Activated CD8-positive, alpha-beta memory T cell treated with anti-CD3 and anti-CD28 coated beads for 1 hour (primary cell): ENCODE data around the gene IQCK.

Experiments used
- DNase-seq, 2 donors: peaks; one replicate each; pipeline ENCODE4 v3.0.0-alpha.2; 2020; ENCODE audit warnings: low read depth in 1 of 2; ENCODE audit errors: extremely low read depth in 1 of 2

The IQCK gene

DNA sequence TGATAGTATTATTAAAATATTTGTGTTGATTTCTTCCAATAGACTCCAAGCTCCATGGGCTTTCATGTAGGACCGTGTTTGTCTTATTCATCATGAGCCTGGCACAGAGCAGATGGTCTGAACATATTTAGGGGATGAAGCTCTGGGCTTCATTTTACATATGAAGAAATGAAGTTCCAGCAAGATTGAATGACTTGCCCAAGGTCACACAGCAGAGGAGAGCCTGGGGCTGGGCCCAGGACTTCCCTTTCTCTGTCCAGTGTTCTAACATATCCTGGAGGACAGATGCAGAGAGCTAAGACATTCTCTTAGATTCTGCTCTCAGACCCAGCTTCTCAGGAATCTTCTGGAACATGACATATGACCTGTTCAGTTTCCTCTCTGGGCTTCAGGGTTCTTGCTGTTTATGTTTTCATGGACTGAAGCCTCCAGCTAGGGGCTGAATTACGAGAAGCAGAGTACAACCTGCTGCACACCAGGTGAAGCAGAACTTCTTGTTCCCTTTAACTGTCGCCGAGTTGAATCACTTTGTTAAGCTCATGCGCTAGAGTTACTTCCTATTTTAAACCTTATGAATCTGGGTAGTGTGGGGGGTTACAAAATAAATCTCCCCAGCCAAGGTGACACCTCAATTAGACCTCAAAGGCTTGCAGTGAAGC is 113.0 kb downstream of the IQCK start:
- DNase-seq, result no peak

DNA sequence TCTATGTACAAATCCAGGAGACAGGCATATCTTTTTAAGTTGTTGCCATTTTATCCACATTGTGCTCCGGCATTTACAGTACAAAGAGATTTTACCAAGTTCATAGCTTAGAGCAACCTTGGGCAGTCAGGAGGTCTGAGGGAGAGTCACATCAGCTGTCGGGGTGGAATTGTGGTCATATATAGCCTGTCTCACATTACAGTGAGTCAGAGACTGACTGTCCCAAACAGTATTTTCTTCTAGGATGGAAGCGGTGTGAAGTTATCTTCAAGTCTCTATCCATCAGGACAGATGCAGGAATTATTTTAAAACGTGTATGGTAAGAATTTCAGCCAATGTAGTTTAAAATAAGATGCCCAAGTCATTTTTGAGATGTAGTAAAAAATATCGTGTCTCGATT is 113.6 kb downstream of the IQCK start:
- no peak for DNase-seq

DNA sequence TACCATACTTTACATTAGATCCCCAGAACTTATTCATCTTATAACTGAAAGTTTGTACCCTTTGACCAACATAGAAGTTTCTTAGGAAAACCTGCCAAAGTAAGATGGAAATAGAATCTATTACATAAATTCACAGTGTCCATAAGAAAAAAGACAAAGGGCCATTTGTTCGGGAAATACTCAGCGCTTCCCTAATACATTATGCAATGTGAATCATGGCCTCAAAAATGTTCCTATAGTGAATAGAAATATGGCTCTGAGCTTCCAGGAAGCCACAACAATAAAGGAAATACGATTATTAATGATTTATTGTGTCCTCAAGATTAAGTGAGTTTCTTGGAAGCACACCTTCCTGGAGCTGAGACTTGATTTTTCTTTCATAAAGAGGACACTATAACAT is 115.1 kb downstream of the IQCK start:
- DNase-seq, result no peak

DNA sequence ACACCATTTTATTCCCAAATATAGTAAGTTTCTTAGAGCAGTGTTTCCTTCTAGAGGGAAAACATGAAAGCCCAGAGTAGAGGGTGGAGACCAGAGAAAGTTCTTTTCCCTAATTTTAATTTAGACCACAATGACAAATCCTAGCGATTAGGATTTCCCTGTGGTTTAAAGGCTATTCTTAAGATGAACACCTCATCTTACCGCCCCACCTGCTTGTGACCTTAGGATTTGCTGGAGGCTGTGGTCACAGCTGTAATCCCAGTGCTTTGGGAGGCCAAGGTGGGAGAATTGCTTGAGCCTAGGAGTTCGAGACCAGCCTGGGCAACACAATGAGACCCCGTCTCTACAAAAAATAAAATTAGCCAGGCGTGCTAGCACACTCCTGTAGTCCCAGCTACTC is 115.5 kb downstream of the IQCK start:
- DNase-seq, result no peak

DNA sequence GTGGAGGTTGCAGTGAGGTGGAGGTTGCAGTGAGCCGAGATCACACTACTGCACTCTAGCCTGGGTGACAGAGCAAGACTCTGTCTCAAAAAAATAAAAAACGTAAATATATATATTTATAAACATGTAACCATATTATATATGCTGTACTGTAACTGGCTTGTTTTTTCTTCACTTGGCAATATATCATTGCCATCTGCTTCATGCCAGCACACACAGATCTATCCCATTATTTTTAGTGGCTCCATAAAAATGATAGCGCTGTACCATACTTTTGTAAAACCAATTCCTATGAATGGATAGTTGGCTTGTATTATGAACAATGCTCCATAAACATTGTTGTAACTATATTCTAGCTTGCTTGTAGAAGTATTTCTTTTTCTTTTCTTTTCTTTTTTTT is 117.1 kb downstream of the IQCK start:
- no peak for DNase-seq

DNA sequence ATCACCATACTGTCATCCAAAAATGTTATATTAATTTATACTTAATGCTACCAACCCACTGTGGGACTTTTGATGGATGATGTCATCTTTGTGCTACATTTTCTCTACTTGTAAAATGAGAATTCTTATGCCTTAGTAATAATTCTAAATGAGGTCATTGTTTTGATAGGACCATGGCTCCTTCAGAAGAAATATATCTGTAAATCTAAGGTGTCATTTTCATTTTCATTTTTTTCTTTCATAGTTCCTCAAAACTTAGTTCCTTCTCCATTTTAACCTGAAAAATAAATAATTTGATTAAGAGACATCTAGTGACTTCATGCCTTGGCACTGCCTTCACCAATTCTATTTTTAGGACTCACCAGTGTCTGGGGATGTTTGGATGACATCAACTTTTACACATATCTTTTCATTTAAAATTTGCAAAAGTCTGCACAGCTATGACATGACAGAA is 117.9 kb downstream of the IQCK start:
- DNase-seq, result no peak

DNA sequence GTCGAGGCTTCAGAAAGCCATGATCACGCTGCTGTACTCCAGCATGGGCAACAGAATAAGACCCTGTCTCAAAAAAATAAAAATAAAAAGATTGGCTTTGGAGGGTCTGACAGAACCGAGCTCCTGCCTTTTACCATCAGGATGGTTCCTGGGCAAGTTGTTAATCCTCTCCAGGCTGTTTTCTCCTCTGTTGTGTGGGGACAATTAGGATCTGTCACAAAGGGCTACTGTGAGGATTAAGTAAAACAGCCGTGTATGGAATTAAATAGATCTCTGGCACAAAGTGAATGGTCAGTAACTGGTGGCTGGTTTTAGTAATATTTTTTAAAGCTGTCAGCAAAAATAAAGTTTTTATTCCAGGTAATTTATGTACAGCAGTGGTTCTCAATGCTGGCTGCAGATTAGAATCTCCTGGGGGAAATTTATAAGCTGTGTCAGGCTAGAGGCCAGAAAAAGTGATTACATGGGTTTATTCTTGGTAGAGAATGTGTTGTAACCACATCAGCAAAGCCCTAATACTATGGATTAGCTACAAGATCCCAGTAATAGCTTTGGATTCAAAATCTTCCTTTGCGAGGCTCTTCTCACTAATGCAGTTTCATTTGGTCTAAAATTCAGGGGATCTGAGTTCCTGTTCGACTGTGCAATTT is 119.4 kb downstream of the IQCK start:
- DNase-seq, result no peak

DNA sequence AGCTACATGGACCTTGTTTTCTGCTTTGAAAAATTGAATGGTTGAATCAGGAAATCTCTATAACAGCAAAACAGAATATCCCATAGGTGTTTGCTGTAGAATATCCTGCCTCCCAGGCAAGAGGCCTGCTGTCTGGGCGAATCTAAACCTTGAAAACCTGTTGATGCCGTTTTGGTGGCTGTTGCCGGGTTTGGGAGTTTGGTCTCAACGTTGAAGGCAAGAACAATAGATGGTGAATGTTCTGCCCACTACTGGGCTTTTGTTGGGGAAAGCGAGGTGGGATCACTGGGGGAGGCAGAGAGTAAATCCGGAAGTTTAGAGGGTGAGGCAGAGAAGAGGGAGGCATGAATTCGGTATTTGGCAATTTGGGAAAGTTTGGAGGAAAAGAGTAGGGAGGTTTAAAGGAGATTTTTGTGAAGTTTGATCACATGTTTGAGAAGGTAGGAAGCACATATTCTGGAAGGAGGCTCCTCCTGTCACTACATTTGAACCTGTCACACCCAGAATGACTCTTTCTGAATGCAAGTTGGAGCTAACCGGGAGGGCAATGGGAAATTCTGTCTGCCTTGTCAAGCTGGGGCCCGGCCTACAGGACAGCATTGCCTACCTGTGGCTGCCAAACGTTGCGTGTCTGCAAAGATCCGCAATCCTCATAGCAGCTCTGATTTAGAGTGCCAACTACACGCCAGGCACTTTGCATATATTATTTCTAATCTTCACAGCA is 120.1 kb downstream of the IQCK start:
- no peak for DNase-seq

DNA sequence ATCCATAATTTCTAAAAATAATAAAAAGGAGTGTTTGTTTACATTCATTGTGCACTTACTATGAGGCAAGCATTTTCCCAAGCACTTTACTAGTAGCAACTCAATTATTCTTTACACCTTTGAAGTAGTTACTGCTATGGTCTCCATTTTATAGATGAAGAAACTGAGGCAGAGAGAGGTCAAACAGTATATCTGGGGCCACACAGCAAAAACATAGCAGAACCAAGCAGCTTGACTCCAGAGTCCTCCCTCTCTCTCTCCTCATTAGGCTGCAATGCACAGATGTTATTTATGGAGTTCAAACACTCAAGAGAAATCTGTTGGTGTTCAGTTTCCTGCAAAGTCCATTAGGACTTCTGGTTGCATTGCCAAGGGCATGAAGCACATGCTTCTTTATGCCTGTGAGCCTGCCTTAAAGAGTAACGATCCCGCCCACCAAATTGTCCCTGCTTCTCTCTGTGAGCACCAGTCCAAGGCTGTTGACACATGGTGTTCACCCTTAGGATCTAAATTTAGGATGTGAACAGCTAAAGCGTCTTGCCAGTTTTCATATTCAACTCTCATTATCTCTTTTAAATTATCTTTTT is 122.5 kb downstream of the IQCK start:
- DNase-seq, result no peak

DNA sequence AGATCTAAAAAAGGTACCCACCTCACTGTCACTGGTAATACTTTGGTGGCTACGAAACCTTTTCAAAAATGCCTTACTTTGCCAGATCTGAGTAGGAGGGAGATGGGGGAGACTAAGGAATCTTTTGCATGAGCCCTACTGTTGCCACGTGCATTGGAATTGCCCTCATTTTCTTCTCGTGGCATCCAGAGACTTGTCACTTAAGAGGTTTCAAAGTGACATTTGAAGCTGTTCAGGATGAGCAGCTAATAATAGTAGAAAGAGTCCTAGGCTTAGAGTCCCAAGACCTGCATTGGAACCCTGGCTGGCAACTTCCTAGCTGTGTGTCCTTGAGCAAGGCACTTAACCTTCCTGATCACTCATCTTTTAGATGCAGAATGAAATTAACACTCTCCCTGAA is 123.1 kb downstream of the IQCK start:
- no peak for DNase-seq

DNA sequence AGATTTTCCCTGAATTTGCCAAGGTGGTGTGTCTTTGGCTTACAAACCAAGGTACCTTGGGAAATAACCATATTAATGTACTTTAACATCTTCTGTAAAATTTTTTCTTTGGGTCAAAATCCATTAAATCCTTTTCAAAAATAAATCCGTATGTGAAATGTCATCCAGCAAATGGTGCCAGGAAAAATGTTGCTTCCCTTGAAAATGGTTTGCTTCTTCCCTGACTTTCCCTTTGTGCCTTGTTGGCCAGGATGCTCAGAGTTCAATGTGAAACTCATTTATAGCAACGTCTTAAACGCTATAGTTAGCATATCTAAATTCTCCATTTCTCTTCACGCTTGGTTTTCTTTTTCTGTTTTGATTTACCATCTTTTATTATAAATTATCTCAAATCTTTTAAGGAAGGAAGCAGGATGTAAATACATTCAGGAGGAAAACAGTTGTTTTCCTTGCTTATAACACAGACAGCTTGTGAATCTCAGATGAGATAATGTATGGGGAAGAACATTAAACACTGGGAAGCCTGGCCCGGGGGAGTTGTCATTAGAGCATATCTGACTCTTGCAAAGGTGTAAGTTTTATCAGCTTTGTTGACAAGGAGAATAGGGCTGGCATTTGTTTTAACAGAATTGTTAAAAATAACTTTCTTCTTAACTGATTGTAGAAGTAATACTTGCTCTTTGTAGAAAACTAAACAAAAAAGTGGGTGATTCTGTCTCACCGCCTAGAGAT is 124.5 kb downstream of the IQCK start:
- DNase-seq, result no peak

DNA sequence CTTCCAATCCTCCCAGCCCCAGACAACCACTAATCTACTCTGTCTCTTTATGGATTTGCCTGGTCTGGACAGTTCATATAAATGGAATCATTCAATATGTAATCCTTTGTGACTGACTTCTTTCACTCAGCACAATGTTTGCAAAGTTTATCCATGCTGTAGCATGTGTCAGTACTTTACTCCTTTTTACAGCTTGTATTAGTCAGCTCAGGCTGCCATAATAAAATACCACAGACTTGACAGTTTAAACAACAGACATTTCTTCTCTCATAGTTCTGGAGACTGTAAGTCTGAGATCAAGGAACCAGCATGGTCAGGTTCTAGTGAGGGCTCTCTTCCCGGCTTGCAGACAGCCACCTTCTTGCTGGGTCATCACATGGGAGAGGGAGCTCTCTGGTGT is 125.3 kb downstream of the IQCK start:
- no peak for DNase-seq

DNA sequence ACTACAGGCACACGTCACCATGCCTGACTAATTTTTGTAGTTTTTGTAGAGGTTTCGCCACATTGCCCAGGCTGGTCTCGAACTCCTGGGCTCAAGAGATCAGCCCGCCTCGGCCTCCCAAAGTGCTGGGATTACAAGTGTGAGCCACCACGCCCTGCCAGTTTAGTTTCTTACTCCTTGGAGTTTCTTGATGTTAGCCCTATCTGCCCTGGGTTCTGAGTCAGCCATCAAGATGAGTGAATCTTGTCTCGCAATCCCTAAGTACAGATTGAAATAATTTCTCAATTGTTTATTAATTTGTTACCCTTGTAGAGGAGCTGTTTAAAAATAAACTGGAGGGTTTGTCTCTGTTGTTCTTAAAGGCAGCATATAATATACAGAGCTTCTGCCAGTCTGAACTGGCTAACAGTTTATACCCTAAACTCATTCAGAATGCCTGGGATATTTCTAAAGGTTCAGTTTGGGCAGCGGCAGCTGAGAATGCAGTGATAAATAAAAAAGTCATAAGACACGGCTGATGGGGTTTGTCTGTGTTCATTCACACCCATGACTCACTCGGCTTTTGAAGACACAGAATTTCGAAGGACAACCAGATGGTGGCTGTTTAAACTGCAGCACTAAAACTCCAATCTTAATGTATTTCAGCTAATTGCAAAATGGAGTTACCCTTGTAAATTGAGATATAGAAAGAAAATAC is 127.0 kb downstream of the IQCK start:
- no peak for DNase-seq

DNA sequence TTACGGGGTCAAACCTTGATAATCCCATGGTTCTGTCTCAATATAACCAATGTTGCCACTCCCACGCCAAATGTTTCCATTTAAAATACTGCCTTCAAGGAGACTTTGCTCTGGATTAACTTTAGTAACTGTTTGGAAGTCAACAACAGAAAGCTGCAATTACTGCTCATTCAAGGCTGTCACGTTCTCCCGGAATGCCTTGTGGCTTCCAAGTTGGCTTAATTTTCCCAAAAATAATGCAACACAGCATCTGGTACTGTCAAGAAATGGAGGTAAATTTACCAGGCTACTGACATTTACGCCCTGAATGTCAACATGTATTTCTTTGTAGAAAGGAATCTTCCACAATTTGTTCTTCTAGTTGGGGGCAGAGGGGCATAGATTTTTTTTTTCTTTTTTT is 128.4 kb downstream of the IQCK start:
- DNase-seq, result no peak

DNA sequence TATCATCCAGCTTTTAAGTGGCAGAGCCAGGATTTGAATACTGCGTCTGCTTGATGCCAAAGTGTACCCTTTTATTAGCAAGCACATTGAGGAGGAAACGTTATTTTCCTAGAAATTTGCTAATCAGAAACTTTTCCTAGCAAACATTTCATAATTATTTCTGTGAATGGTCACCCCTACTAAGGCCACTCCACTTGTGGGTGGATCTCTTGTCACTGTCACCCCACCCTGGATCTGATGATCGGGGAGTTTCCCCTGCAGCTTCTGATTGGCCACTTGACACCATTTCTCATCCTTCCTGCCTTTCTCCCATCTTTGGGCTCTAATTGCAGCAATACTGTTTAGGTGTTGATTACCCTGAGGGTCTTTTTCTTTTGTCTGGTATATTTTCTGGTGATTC is 130.7 kb downstream of the IQCK start:
- DNase-seq, result no peak

DNA sequence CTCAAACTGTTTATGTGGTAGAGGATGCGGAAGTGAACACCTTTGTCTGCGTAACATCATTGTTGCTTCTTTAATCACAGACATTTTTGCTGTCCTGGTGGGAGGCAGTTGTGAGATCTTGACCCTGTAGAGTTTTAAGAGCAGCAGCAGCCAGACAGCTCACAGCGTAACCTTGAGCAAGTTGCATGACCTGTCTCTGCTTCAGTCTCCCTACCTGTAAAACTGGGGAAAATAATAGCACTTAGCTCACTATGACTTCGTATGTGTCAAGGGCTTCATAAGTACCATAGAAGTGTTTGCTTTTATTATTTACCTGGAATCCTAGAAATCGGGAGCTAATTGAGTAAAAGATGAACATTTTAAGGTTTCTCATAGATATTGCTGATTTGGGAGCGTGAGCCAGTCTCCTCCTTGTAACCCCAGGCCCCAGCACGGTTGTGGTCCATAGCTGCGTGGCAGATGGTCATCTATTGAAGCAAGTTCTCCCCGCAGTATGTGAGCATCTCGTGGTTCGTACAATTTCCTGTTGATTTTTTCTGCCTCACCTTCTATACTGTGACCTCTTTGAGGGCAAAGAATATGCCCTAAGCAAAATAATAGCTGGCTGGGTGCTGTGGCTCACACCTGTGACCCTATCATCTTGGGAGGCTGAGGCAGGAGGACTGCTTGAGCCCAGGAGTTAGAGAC is 132.2 kb downstream of the IQCK start:
- no peak for DNase-seq

DNA sequence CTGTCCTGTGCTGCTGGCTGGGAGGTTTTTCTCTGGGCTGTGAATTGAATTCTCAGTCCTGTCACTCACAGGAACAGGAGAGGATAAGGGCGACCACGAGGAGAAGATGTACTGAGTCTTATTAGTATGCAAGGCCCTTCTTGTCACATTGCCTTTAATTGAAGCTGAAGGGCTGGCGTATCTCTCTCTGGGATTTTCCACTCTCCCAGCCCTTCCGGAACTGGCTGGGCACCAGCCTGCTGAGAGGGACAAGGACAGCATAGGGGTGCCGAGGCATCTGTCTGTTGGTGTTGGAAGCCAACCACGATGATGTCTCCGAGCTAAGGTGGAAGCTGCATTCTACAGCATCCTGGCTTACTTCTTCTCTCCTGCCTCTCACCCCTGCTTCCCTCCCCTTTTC is 133.4 kb downstream of the IQCK start:
- DNase-seq, result no peak

DNA sequence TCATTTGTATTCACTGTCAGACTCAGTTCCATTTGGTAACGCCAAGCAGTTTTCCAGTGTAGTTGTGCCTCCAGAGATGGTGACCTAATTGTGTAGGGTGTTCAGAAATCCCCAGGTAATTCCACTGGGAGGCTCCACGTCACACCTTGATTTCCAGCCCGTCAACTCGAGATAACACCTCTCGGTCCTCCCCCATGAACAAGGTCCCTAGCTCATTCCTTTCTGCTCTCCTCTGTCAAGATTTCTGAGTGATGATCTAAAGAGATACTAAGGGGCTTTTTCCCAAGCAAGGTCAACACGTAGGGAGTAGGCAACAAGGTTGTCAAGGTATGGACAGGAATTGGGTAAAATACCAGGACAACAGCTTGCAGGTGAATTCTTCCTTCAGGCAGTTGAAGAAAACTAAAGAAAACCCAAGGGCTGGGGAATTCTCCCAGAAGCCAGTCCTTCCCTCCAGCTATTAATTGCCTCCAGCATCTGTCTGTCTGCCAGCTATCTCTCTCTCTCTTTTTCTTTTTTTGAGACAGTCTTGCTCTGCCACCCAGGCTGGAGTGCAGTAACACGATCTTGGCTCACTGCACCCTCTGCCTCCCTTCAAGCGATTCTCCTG is 135.2 kb downstream of the IQCK start:
- no peak for DNase-seq

DNA sequence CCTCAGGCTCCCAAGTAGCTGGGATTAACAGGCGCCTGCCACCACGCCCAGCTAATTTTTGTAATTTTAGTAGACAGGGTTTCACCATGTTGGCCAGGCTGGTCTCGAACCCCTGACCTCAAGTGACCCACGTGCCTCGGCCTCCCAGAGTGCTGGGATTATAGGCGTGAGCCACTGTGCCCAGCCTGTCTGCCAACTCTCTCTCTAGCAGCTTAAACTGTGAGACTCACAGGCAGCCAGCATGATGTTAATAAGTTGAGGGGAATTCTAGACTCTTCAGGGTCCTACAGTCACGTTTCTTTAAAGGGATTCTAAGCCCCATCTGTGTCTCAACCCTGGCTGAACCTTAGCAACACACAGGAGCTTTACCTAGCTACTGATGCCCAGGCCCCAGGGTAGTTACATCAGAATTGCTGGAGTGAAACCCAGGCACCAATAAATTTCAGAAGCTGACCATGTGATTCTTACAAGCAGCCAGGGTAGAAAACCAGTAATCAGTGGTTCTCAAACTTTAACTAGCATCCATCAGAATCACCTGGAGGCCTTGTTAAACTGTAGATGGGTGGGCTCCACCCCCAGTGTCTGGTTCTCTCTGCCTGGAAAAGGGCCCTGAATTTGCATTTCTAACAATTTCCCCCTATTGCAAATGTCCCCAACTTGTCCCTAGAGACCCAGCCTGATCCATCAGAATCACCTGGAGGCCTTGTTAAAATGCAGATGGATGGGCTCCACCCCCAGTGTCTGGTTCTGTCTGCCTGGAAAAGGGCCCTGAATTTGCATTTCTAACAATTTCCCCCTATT is 135.9 kb downstream of the IQCK start:
- no peak for DNase-seq
